Mesodermal cell (in vitro differentiated cells): ENCODE results near the gene OPCML.

Experiments
- H3K27ac ChIP-seq: 2 replicates; pipeline ENCODE4 v1.7.0; 2013; ENCODE audit warnings: mild to moderate bottlenecking, low read depth, low read length, moderate library complexity; ENCODE audit not compliant: severe bottlenecking
- H3K36me3 ChIP-seq: 2 replicates; pipeline ENCODE4 v1.7.1; 2013; ENCODE audit warnings: mild to moderate bottlenecking, low read length, moderate library complexity; ENCODE audit not compliant: control insufficient read depth, insufficient read depth
- H3K4me1 ChIP-seq: one replicate; pipeline ENCODE4 v1.7.1; 2013; ENCODE audit warnings: mild to moderate bottlenecking, low read length; ENCODE audit not compliant: insufficient read depth, control insufficient read depth, poor library complexity, severe bottlenecking
- H3K4me3 ChIP-seq: 2 replicates; pipeline ENCODE4 v1.7.0; 2013; ENCODE audit warnings: low read length, control low read depth, mild to moderate bottlenecking; ENCODE audit not compliant: insufficient read depth, poor library complexity, severe bottlenecking; ENCODE audit errors: extremely low read depth
- H3K9me3 ChIP-seq: 2 replicates; pipeline ENCODE4 v1.7.1; 2013; ENCODE audit warnings: mild to moderate bottlenecking, low read length, moderate library complexity; ENCODE audit not compliant: control insufficient read depth
- WGBS, 2 experiments: methylation state at CpG; one replicate each; pipeline ENCODE4 v1.1.5; 2013; ENCODE audit warnings: missing lambda C conversion rate in 2 of 2; ENCODE audit not compliant: insufficient coverage in 2 of 2; 5-methylcytosine and 5-hydroxymethylcytosine counted together

The OPCML gene

DNA sequence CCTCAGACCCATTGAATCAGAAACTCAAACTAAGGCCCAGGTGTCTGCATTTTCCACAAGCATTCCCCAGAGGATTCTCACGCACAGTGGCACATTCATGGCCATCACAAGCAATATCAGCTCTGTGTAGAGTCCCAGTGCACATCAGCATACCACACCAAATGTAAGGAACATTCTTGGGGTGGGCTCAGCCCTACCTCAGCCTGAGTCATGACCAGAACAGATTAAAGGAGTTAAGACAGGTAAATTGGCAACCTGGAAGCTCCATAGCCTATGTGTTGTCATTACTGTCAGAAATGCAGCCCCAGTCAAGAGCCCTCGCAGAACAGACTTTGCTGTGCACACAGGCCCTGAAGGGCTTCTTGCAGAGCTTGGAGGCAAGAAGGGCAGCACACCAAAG lies 53.1 kb downstream of the OPCML start:
- Histone ChIP-seq H3K4me3 (no peak overlapping the region), H3K36me3 (no peaks in the 10 kb centered on the region), H3K4me1 (no peaks in the 10 kb centered on the region), H3K9me3 (no peaks in the 10 kb centered on the region), H3K27ac (no peak overlapping the region)
- WGBS, 2 experiments, result 71 to 88% methylated on average over 1 of the region's 2 CpGs

DNA sequence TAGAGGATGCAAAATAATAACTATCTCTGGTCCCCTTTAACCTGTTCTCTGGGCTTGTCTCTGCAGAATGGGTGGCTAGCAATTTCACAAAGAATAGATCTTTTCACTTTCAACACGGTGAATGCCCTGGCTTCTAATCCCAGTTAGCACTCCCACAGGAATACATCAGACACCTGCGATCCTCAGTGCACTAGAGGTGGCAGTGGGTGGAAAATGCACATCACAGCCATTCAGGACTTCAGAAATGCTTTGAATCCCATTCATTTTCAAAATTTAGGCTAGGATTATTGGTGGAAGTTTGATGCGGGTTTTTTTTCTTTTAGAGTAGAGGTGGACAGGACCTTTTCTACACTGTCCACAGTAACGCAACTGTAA lies 55.1 kb downstream of the OPCML start:
- H3K9me3 ChIP-seq, result no peaks in the 10 kb centered on the region
- H3K27ac ChIP-seq, result no peak overlapping the region
- H3K36me3 ChIP-seq, result no peaks in the 10 kb centered on the region
- 90% methylated on average over 2 of the region's 4 CpGs; no CpG with 5 or more reads in 1 of the 2 experiments for whole genome bisulfite sequencing, 2 experiments
- H3K4me3 ChIP-seq, result no peak overlapping the region
- H3K4me1 ChIP-seq, result no peaks in the 10 kb centered on the region

GRCh38 chr11:133476570-133477250 lies 55.6 kb downstream of the OPCML start:
- no peaks in the 10 kb centered on the region for H3K4me1 ChIP-seq
- WGBS, 2 experiments, result 75 to 77% methylated on average over 6 to 7 of the region's 11 CpGs
- H3K36me3 ChIP-seq, result no peaks in the 10 kb centered on the region
- no peak overlapping the region for H3K27ac ChIP-seq
- H3K9me3 ChIP-seq, result no peaks in the 10 kb centered on the region
- no peak overlapping the region for H3K4me3 ChIP-seq

GRCh38 chr11:133474461-133474860 lies 57.8 kb downstream of the OPCML start:
- no peak overlapping the region for H3K4me3 ChIP-seq
- 85 to 87% methylated on average over 4 to 5 of the region's 6 CpGs for WGBS, 2 experiments
- no peaks in the 10 kb centered on the region for H3K36me3 ChIP-seq
- peaks cover 13% of the 10 kb centered on the region for H3K4me1 ChIP-seq
- H3K27ac ChIP-seq, result no peak overlapping the region
- H3K9me3 ChIP-seq, result no peaks in the 10 kb centered on the region

GRCh38 chr11:133467686-133468085 lies 64.6 kb downstream of the OPCML start:
- WGBS, 2 experiments, result 67 to 71% methylated on average over 1 of the region's 1 CpG
- peaks cover 13% of the 10 kb centered on the region for H3K4me1 ChIP-seq
- no peaks in the 10 kb centered on the region for H3K36me3 ChIP-seq
- H3K9me3 ChIP-seq, result no peaks in the 10 kb centered on the region
- no peak overlapping the region for H3K27ac ChIP-seq
- no peak overlapping the region for H3K4me3 ChIP-seq

DNA sequence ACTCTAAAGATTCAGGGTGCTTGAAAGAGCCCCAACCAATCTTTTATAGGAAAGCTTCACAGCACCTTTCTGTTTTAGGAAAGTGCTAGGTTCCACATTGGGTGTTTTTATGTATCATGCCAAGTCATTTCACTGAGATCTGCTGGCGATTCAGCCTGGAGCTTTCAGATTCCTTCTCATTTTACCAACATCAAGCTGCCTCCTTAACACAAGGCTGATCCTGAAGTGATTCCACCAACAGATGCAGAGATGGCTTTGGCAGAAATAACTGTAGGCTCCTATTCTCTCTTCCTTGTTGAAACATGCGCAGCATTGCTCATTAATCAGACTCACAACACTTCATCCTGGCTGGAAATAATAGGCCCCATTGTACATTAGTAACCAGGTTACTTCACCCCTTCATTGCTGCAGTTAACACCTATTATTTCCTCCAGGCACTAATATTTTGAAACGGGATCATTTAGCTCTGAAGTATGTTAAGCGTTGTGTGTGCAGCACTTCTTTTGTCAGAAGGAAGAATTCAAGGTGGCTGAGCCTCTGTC lies 89.0 kb downstream of the OPCML start:
- no peaks in the 10 kb centered on the region for H3K36me3 ChIP-seq
- H3K9me3 ChIP-seq, result no peaks in the 10 kb centered on the region
- WGBS, 2 experiments, result 92 to 100% methylated on average over 2 to 3 of the region's 4 CpGs
- H3K27ac ChIP-seq, result no peak overlapping the region
- no peak overlapping the region for H3K4me3 ChIP-seq
- H3K4me1 ChIP-seq, result no peaks in the 10 kb centered on the region

- WGBS, 2 experiments, result 86% methylated on average over 1 of the region's 1 CpG; no CpG with 5 or more reads in 1 of the 2 experiments
Observed at GRCh38 chr11:133441964-133442660, 90.2 kb downstream of the OPCML start.

GRCh38 chr11:133425992-133426391 lies 106.3 kb downstream of the OPCML start:
- Histone ChIP-seq H3K9me3 (no peaks in the 10 kb centered on the region), H3K27ac (no peak overlapping the region), H3K36me3 (no peaks in the 10 kb centered on the region)

More at GRCh38 chr11:133441964-133442660, 90.2 kb downstream of the OPCML start:
- no peaks in the 10 kb centered on the region for H3K4me1 ChIP-seq
- no peaks in the 10 kb centered on the region for H3K9me3 ChIP-seq
- no peaks in the 10 kb centered on the region for H3K36me3 ChIP-seq
- no peak overlapping the region for H3K4me3 ChIP-seq
- no peak overlapping the region for H3K27ac ChIP-seq

GRCh38 chr11:133425245-133425644 lies 107.1 kb downstream of the OPCML start:
- Histone ChIP-seq H3K27ac (no peak overlapping the region), H3K4me1 (no peaks in the 10 kb centered on the region), H3K4me3 (no peak overlapping the region), H3K36me3 (no peaks in the 10 kb centered on the region), H3K9me3 (no peaks in the 10 kb centered on the region)
- WGBS, 2 experiments, result 100% methylated on average over 1 of the region's 1 CpG; no CpG with 5 or more reads in 1 of the 2 experiments

More at GRCh38 chr11:133425992-133426391, 106.3 kb downstream of the OPCML start:
- H3K4me3 ChIP-seq, result no peak overlapping the region
- H3K4me1 ChIP-seq, result no peaks in the 10 kb centered on the region

- no peak overlapping the region for H3K4me3 ChIP-seq
- H3K36me3 ChIP-seq, result no peaks in the 10 kb centered on the region
- no peaks in the 10 kb centered on the region for H3K9me3 ChIP-seq
- no peaks in the 10 kb centered on the region for H3K4me1 ChIP-seq
- no peak overlapping the region for H3K27ac ChIP-seq
Observed at GRCh38 chr11:133418218-133418617, 114.1 kb downstream of the OPCML start.

DNA sequence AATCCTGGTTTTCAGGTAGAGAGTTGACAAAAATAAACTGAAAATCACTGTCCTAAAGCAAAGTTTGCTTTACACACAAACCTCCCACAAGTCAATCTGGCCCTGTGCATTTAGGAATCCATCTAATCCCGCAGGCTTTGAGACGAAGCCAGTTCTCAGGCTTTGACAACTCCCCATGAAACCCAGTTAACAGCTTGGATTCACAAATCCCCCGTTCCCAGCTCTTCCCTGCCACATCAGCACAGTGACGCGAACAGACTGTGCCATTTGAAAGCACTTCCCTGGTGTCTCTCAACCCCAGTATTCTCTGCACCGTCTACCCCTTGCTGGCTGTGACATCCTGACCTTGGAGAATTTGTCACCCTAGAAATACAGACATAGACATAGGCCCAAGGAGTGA lies 117.8 kb downstream of the OPCML start:
- Histone ChIP-seq H3K36me3 (no peaks in the 10 kb centered on the region), H3K4me1 (no peaks in the 10 kb centered on the region), H3K9me3 (no peaks in the 10 kb centered on the region), H3K4me3 (no peak overlapping the region), H3K27ac (no peak overlapping the region)
- 86% methylated on average over 4 to 5 of the region's 6 CpGs for WGBS, 2 experiments
